HG03460 (cell line): Measurements from ENCODE around the gene RABEPK.
"Not testable (repeated sequence)": the region's sequence is repeated elsewhere in the genome, so short reads cannot be mapped to it uniquely, and the experiment has no call there.

ENCODE experiments used
- ATAC-seq: cut with Tn5 transposase; IDR thresholded peaks from one replicate; pipeline ENCODE4 v1.9.1; 2021; ENCODE audit not compliant: unreplicated experiment

RABEPK gene

GRCh38 chr9:125200216-125201047, at the start of gene RABEPK:
RABEPK (plus strand) TSS chr9:125200542; CDS start chr9:125203014, 2,472 bp downstream.
- ATAC-seq: peak; percentile 99

- ATAC-seq: no peak
Observed at GRCh38 chr9:125151730-125152129, 48.6 kb upstream of the RABEPK start.

- no peak for ATAC-seq
Observed at GRCh38 chr9:125153712-125154367, 46.5 kb upstream of the RABEPK start.

GRCh38 chr9:125156551-125156950, 43.8 kb upstream of the RABEPK start:
- ATAC-seq: no peak

- no peak for ATAC-seq
Observed at GRCh38 chr9:125160750-125161149, 39.6 kb upstream of the RABEPK start.

GRCh38 chr9:125161284-125161918, 38.9 kb upstream of the RABEPK start:
- ATAC-seq: no peak

GRCh38 chr9:125162891-125163290, 37.5 kb upstream of the RABEPK start:
- ATAC-seq: not testable (repeated sequence)

- no peak for ATAC-seq
Observed at GRCh38 chr9:125166762-125167161, 33.6 kb upstream of the RABEPK start.

- no peak for ATAC-seq
Observed at GRCh38 chr9:125169895-125170294, 30.4 kb upstream of the RABEPK start.

- no peak for ATAC-seq
Observed at GRCh38 chr9:125172031-125172755, 28.1 kb upstream of the RABEPK start.

- no peak for ATAC-seq
Observed at GRCh38 chr9:125176636-125177035, 23.7 kb upstream of the RABEPK start.

GRCh38 chr9:125177888-125178287, 22.5 kb upstream of the RABEPK start:
- ATAC-seq: no peak

GRCh38 chr9:125179776-125180175, 20.6 kb upstream of the RABEPK start:
- not testable (repeated sequence) for ATAC-seq

- no peak for ATAC-seq
Observed at GRCh38 chr9:125180876-125181275, 19.5 kb upstream of the RABEPK start.

GRCh38 chr9:125181756-125182155, 18.6 kb upstream of the RABEPK start:
- not testable (repeated sequence) for ATAC-seq

GRCh38 chr9:125183054-125183453, 17.3 kb upstream of the RABEPK start:
- ATAC-seq: no peak

GRCh38 chr9:125183561-125183960, 16.8 kb upstream of the RABEPK start:
- no peak for ATAC-seq

GRCh38 chr9:125189011-125189360, 11.4 kb upstream of the RABEPK start:
- ATAC-seq: peak; percentile 12

GRCh38 chr9:125189361-125190289, 10.7 kb upstream of the RABEPK start, which contains the start of gene PPP6C:
PPP6C (minus strand) TSS chr9:125189803; CDS start chr9:125189718, 85 bp downstream.
- peak; percentile 96 for ATAC-seq

- no peak for ATAC-seq
Observed at GRCh38 chr9:125190361-125190801, 10.0 kb upstream of the RABEPK start.
